ENCODE results near the gene KY.

- TF ChIP-seq CTCF (IDR thresholded peaks at IDR 0.05 in 4 of 5, conservative IDR thresholded peaks at IDR 0.05 in 1 of 5) = no peak
- TF ChIP-seq POLR2A (IDR thresholded peaks at IDR 0.05) = no peak
Measured at GRCh38 chr3:134647902-134648760, 2.7 kb downstream of the KY start.

Data from gastrocnemius medialis (tissue), 4 donors.